Effector CD4-positive, alpha-beta T cell (primary cell): ENCODE measurements around the gene OLR1.
"Not testable (repeated sequence)": the region's sequence is repeated elsewhere in the genome, so short reads cannot be mapped to it uniquely, and the experiment has no call there.

Experiments used
- DNase-seq: peaks from one replicate; pipeline ENCODE4 v3.0.0-alpha.2; 2020

OLR1 gene

GRCh38 chr12:10190558-10191388, 18.8 kb upstream of the OLR1 start:
- peak; percentile 21 for DNase-seq

GRCh38 chr12:10189653-10190052, 17.7 kb upstream of the OLR1 start:
- DNase-seq: no peak

GRCh38 chr12:10186958-10187357, 15.0 kb upstream of the OLR1 start:
- not testable (repeated sequence) for DNase-seq

DNA sequence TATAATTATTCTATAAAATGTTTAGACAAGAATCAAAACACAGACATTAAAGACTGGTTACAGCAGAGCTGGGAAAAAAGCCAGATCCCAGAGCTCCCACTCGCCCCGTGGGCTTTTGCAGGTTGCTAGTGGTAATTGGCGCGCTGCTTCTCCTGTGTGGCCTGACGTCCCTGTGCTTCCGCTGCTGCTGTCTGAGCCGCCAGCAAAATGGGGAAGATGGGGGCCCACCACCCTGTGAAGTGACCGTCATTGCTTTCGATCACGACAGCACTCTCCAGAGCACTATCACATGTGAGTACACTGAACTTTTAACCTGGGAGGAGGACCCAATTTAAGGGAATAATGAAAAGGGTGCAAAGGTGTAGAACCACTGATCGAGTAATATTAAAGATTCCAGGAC, 14.4 kb upstream of the OLR1 start:
- no peak for DNase-seq

DNA sequence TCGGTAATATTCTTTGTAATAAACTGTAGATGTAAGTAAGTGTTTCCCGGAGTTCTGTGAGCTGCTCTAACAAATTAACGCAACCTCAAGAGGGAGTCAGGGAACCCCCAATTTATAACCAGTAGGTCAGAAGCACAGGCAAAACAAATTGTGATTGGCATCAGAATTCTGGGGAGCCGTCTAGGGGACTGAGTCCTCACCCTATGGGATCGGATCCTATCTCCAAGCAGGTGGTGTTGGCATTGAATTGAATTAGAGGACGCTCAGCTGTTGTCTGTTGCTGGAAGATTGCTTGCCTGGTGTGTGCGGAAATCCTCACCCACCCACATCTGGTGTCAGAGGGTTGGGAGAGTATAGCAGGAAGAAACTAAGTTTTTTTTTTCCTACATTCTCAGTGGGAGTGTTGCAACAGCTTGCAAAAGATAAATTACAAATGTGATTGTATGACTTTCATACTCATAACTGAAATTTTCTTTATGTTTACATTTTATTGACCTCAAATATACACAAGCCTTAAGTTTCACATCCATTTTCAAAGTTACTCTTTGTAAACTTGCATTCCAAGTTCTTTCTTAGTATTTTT, 12.4 kb upstream of the OLR1 start:
- DNase-seq: no peak

GRCh38 chr12:10182354-10183049, 10.6 kb upstream of the OLR1 start:
- no peak for DNase-seq

DNA sequence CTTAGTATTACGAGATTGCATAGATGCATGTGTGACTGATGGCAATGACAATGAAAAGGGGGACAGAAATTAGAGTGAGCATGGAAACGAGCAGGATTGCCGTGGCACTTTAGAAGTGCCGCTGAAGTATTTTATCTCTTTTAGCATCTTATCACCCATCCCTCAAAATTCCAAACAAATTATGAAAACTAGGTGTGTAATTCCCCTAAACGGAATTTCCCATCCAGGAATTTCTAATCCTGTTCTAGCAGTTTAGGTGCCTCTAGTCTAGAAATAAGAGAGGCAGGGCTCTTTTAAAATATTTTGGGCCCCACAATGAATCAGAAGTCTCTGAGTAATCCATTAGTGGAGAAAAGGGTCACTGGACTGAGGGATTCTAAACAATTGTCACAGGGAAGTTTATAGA, 7.8 kb upstream of the OLR1 start:
- no peak for DNase-seq

GRCh38 chr12:10178821-10179220, 6.9 kb upstream of the OLR1 start, which contains the start of gene TMEM52B:
Gene TMEM52B, plus strand, starts transcription at chr12:10179032. Its CDS starts 543 bp downstream, at chr12:10179575.
- no peak for DNase-seq

- DNase-seq: no peak
Measured at GRCh38 chr12:10175846-10176636, 4.1 kb upstream of the OLR1 start.

GRCh38 chr12:10174986-10175614, 3.2 kb upstream of the OLR1 start:
- DNase-seq: no peak

DNA sequence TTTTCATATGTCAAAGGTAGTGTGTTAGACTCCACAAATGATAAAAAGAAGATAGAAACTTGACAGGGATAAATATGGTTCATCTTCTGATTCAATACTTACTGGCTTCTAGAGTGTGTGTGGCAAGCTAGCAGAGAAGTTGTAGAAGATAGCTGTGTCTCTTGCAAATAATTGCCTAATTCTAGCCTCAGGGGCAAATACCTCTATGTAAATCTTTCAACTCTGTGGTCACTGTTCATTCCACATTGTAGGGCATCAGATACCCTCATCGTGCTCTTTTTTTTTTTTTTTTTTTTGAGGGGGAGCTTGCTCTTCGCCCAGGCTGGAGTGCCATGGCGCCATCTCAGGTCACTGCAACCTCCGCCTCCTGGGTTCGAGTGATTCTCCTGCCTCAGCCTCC, 1.7 kb downstream of the OLR1 start:
- no peak for DNase-seq

DNA sequence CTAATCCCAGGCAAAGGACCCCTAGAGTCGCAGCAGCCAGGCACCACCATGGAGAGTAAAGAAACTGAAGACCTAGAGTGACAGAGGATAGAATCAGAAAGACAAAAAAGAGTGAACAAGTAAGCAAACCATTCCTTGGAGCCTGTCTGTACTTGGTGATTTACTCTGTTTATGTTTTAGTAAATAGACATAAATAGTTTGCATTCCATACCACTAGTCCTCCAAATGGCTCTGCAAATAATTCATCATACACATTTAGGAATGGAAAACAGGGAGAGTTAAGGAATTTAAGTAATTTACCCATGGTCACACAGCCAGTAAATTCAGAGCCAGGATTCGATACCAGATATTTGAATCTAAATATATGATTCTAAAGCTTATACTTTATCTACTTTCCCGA, 2.8 kb downstream of the OLR1 start:
- no peak for DNase-seq

- DNase-seq: no peak
Measured at GRCh38 chr12:10167599-10167998, 4.3 kb downstream of the OLR1 start.

GRCh38 chr12:10165421-10165820, 6.5 kb downstream of the OLR1 start:
- no peak for DNase-seq

DNA sequence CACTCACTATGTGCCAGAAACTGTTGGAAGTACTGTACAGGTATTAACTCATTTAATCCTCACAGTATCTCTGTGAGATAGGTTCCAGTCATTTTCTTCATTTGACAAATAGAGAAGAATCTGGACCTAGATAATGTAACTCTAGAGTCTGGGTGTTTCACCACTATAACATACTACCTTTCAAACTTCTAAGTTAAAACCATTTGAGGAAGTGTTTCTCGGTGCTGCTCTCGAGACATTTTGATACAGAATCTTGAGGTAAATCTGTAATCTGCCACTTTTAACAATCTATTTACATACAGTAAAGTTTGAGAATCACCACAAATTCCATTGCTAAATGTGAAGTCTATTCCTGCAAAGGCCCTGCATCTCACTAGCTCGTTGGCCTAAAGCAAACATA, 8.8 kb downstream of the OLR1 start:
- DNase-seq: no peak

GRCh38 chr12:10160617-10161385, 11.1 kb downstream of the OLR1 start:
- DNase-seq: no peak

- no peak for DNase-seq
Measured at GRCh38 chr12:10159280-10159679, 12.7 kb downstream of the OLR1 start.

DNA sequence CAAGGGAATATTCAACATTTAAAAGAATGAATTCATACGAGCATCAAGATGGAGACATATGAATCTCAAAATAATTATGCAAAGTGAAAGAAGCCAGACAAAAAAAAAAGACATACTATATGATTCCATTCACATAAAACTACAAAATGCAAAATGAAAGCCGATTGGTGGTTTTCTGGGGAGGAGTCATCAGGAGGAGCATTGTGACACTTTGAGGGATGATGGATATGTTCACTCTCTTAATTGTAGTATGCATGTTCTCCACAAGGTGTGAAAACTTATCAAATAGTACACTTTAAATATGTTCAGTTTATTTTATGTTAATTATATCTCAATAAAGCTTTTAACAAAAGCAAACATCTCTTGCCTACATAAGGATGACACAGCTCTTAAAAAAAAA, 13.5 kb downstream of the OLR1 start:
- no peak for DNase-seq

GRCh38 chr12:10155966-10156365, 16.0 kb downstream of the OLR1 start:
- no peak for DNase-seq

- no peak for DNase-seq
Measured at GRCh38 chr12:10154145-10154496, 17.8 kb downstream of the OLR1 start.

DNA sequence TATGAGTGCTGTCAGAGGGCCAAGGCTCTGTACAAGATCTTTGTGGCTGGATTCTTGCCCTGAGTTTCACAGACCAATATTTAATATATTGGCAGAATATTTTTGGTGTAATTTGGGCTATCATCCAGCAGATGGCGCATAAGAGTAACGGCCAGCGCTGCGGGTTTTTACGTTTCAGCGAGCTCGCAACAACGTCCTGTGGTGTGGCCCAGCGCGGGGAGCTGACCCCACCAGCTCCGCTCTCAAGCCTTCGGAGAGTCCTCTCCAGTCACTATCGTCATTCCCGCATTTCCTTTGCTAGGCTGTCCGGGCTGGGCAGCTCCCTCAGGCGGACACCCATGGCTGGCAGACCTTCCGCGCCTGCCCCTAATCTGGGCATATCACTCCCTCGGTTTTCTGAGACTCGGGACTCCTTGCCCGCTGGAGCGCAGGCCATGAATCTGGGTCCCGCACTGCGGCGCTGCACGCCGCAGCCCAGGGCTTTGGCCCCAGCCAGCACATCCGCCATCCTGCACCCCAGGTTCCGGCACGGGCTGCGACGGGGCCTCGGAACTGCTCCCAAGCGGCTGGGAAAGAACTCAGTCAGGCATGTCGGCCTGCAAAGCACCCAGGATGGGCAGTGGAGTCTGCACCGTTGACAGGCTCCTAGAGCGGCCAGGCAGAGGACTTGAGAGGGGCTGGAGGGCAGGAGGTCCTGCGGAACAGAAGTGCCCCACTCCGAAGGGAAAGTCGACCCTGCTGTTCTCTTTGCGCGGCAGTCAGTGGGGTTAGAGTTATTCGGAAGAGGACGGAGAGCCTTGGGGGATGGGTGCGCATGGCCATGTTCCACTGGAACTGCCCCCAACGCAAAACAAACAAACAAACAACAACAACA, 18.4 kb downstream of the OLR1 start:
- DNase-seq: peak; percentile 35
